Liver (tissue), 9 donors: ENCODE results near the gene GYG2. TPM values are rescaled to one million over a fixed set of nuclear protein-coding genes. Genes with fewer than 3 reads are reported as not detected.
"Not testable (repeated sequence)": the region's sequence is repeated elsewhere in the genome, so short reads cannot be mapped to it uniquely, and the experiment has no call there.

ENCODE experiments used
- DNase-seq: peaks from one replicate; pipeline ENCODE4 v3.0.0-alpha.2; 2017; ENCODE audit warnings: low spot score
- H3K27ac ChIP-seq, 2 donors: one replicate each; pipeline ENCODE4 v1.7.0; 2013; ENCODE audit warnings: inconsistent platforms in 2 of 2, low read length in 2 of 2, control low read depth in 1 of 2, low read depth in 1 of 2, mild to moderate bottlenecking in 1 of 2
- H3K27me3 ChIP-seq, 4 donors: one replicate each; pipeline versions ENCODE4 v1.6.1 to v1.7.0; 2013; ENCODE audit warnings: low read length in 3 of 4, inconsistent platforms in 1 of 4, mild to moderate bottlenecking in 1 of 4, moderate library complexity in 1 of 4; ENCODE audit not compliant: control insufficient read depth in 4 of 4, insufficient read depth in 4 of 4
- H3K36me3 ChIP-seq, 4 donors: one replicate each; pipeline versions ENCODE4 v1.6.1 to v1.7.0; 2013; ENCODE audit warnings: low read length in 3 of 4, mild to moderate bottlenecking in 3 of 4, low read depth in 1 of 4, moderate library complexity in 1 of 4; ENCODE audit not compliant: control insufficient read depth in 4 of 4, insufficient read depth in 3 of 4
- H3K4me1 ChIP-seq, 4 donors: one replicate each; pipeline versions ENCODE4 v1.6.1 to v1.7.0; 2013; ENCODE audit warnings: low read length in 3 of 4, mild to moderate bottlenecking in 3 of 4, moderate library complexity in 1 of 4; ENCODE audit not compliant: control insufficient read depth in 4 of 4, insufficient read depth in 4 of 4
- H3K4me3 ChIP-seq, 3 donors: one replicate each; pipeline versions ENCODE4 v1.6.1 to v1.7.0; 2013; ENCODE audit warnings: low read length in 3 of 3, control low read depth in 1 of 3, low read depth in 1 of 3, mild to moderate bottlenecking in 1 of 3
- H3K9ac ChIP-seq, 2 donors: one replicate each; pipeline ENCODE4 v1.7.0; 2013; ENCODE audit warnings: low read length in 2 of 2, mild to moderate bottlenecking in 2 of 2, moderate library complexity in 2 of 2, control low read depth in 1 of 2, low read depth in 1 of 2
- H3K9me3 ChIP-seq, 4 donors: one replicate each; pipeline versions ENCODE4 v1.6.1 to v1.7.0; 2013; ENCODE audit warnings: low read length in 3 of 4; ENCODE audit not compliant: control insufficient read depth in 4 of 4
- EGR1 ChIP-seq, 2 donors: IDR thresholded peaks; 2 replicates each; pipeline ENCODE4 v1.6.1; 2016 to 2018; ENCODE audit warnings: antibody characterized with exemption in 2 of 2, low read depth in 2 of 2
- FOXA1 ChIP-seq: IDR thresholded peaks from 2 replicates; pipeline ENCODE4 v1.6.1; 2016; ENCODE audit warnings: antibody characterized with exemption
- FOXA2 ChIP-seq: IDR thresholded peaks from 2 replicates; pipeline ENCODE4 v1.6.1; 2016; ENCODE audit warnings: antibody characterized with exemption
- HNF4A ChIP-seq, 2 donors: conservative IDR thresholded peaks; 2 replicates each; pipeline ENCODE4 v1.6.1; 2016; ENCODE audit warnings: antibody characterized with exemption in 2 of 2, mild to moderate bottlenecking in 2 of 2
- HNF4G ChIP-seq: IDR thresholded peaks from 2 replicates; pipeline ENCODE4 v1.6.1; 2016; ENCODE audit warnings: antibody characterized with exemption
- JUND ChIP-seq, 2 donors: IDR thresholded peaks; 2 replicates each; pipeline ENCODE4 v1.6.1; 2016; ENCODE audit warnings: antibody characterized with exemption in 2 of 2
- NR2F2 ChIP-seq: IDR thresholded peaks from 2 replicates; pipeline ENCODE4 v1.6.1; 2016; ENCODE audit warnings: antibody characterized with exemption
- RAD21 ChIP-seq, 2 donors: IDR thresholded peaks; 2 replicates each; pipeline ENCODE4 v1.6.1; 2016; ENCODE audit warnings: antibody characterized with exemption in 2 of 2, mild to moderate bottlenecking in 2 of 2
- REST ChIP-seq: IDR thresholded peaks from 2 replicates; pipeline ENCODE4 v1.6.1; 2016; ENCODE audit warnings: antibody characterized with exemption, mild to moderate bottlenecking
- RXRA ChIP-seq, 2 donors: IDR thresholded peaks; 2 replicates each; pipeline ENCODE4 v1.6.1; 2017 to 2018; ENCODE audit warnings: antibody characterized with exemption in 2 of 2, mild to moderate bottlenecking in 1 of 2
- SP1 ChIP-seq: IDR thresholded peaks from 2 replicates; pipeline ENCODE4 v1.6.1; 2018; ENCODE audit warnings: antibody characterized with exemption, mild to moderate bottlenecking
- TAF1 ChIP-seq: conservative IDR thresholded peaks from 2 replicates; pipeline ENCODE4 v1.6.1; 2016; ENCODE audit warnings: antibody characterized with exemption, mild to moderate bottlenecking
- YY1 ChIP-seq: IDR thresholded peaks from 2 replicates; pipeline ENCODE4 v1.6.1; 2016; ENCODE audit warnings: antibody characterized with exemption, mild to moderate bottlenecking
- WGBS: extraction: QIAGEN DNeasy Blood & Tissue Kit; methylation state at CpG from one replicate; pipeline ENCODE4 v1.1.7; 2013; 5-methylcytosine and 5-hydroxymethylcytosine counted together
- polyA plus RNA-seq, 2 donors: library from polyadenylated mRNA; stranded (reverse) in 1 of 2; unstranded in 1 of 2; fragments of 200-250 nt in 1 of 2; fragments of >200 nt in 1 of 2; fragmentation: Nextera tagmentation in 1 of 2; extraction: Ambion mirVana in 1 of 2; gene quantifications; one replicate each; pipeline versions ENCODE4 v1.2.1 to v1.2.3, GENCODE V29; 2013 to 2015
- total RNA-seq, 2 donors: library from RNA; depleted of rRNA; stranded (reverse); fragments of >200 nt; gene quantifications; one replicate each; pipeline ENCODE4 v1.2.3, GENCODE V29; 2014
- TF ChIP-seq, protein P1 (sequence below): IDR thresholded peaks from 2 replicates; pipeline ENCODE4 v1.6.1; 2016; ENCODE audit warnings: antibody characterized with exemption
- TF ChIP-seq, protein P2 (sequence below): IDR thresholded peaks from 2 replicates; pipeline ENCODE4 v1.6.1; 2016; ENCODE audit warnings: antibody characterized with exemption
- TF ChIP-seq, protein P3 (sequence below): IDR thresholded peaks from 2 replicates; pipeline ENCODE4 v1.6.1; 2016; ENCODE audit warnings: antibody characterized with exemption
- TF ChIP-seq, protein P4 (sequence below): fragments of 150-350 bp; IDR thresholded peaks from 2 replicates; pipeline ENCODE4 v1.5.1; 2017; ENCODE audit warnings: improper control_type of control experiment, low read depth, low read length; ENCODE audit not compliant: missing input control
- donor health status: healthy.
- donor health status: healthy.
- donor health status: healthy.
- donor health status: healthy.
- donor health status: healthy.

GYG2 gene
- total and polyA plus RNA-seq, 4 donors, result 11.3 to 32.6 (median 14.3) TPM

GRCh38 chrX:2897690-2898623, 69.2 kb downstream of the GYG2 start:
- TF ChIP-seq, protein P1, sequence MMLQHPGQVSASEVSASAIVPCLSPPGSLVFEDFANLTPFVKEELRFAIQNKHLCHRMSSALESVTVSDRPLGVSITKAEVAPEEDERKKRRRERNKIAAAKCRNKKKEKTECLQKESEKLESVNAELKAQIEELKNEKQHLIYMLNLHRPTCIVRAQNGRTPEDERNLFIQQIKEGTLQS, result peak; percentile 20
- TF ChIP-seq RXRA (IDR thresholded peaks at IDR 0.05) (peak; percentile 16 to 52), SP1 (peak; percentile 64), REST (peak; percentile 68), HNF4A (conservative IDR thresholded peaks at IDR 0.05) (peak in 1 of 2 donors; percentile 44), TAF1 (peak; percentile 77), YY1 (peak; percentile 90)
- peak overlapping the region; percentile 70 to 77 for H3K27ac ChIP-seq
- peak; percentile 35 for DNase-seq
- peak overlapping the region; percentile 22 to 25 (median 23) for H3K4me3 ChIP-seq
- H3K9me3 ChIP-seq, H3K27me3 ChIP-seq, H3K9ac ChIP-seq, H3K36me3 ChIP-seq: not testable (repeated sequence)
- 4% methylated on average over 22 of the region's 22 CpGs for WGBS
- H3K4me1 ChIP-seq, result peaks cover 3 to 24% (median 24%) of the 10 kb centered on the region in 4 donors

GRCh38 chrX:2898846-2899512, 70.2 kb downstream of the GYG2 start:
- Histone ChIP-seq H3K4me3 (peak overlapping the region; percentile 22 to 25 (median 23)), H3K36me3 (no peaks in the 10 kb centered on the region), H3K9me3 (peaks cover 0 to 4% (median 0%) of the 10 kb centered on the region in 4 donors), H3K4me1 (peaks cover 3 to 24% (median 24%) of the 10 kb centered on the region in 4 donors), H3K9ac (peak overlapping the region in 1 of 2 donors; percentile 8), H3K27me3 (no peaks in the 10 kb centered on the region), H3K27ac (peak overlapping the region; percentile 70 to 77)
- TF ChIP-seq RAD21 (IDR thresholded peaks at IDR 0.05) (no peak), JUND (IDR thresholded peaks at IDR 0.05) (no peak), YY1 (no peak), FOXA1 (no peak), EGR1 (IDR thresholded peaks at IDR 0.05; ENCODE audit: low read depth in 2 of 2) (no peak), HNF4G (no peak), RXRA (IDR thresholded peaks at IDR 0.05) (no peak), HNF4A (conservative IDR thresholded peaks at IDR 0.05) (no peak), TAF1 (no peak), NR2F2 (no peak), FOXA2 (no peak), REST (no peak)
- TF ChIP-seq, protein P2, sequence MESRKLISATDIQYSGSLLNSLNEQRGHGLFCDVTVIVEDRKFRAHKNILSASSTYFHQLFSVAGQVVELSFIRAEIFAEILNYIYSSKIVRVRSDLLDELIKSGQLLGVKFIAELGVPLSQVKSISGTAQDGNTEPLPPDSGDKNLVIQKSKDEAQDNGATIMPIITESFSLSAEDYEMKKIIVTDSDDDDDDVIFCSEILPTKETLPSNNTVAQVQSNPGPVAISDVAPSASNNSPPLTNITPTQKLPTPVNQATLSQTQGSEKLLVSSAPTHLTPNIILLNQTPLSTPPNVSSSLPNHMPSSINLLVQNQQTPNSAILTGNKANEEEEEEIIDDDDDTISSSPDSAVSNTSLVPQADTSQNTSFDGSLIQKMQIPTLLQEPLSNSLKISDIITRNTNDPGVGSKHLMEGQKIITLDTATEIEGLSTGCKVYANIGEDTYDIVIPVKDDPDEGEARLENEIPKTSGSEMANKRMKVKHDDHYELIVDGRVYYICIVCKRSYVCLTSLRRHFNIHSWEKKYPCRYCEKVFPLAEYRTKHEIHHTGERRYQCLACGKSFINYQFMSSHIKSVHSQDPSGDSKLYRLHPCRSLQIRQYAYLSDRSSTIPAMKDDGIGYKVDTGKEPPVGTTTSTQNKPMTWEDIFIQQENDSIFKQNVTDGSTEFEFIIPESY, result no peak
- TF ChIP-seq, protein P3, sequence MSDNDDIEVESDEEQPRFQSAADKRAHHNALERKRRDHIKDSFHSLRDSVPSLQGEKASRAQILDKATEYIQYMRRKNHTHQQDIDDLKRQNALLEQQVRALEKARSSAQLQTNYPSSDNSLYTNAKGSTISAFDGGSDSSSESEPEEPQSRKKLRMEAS, result no peak
- TF ChIP-seq, protein P4, sequence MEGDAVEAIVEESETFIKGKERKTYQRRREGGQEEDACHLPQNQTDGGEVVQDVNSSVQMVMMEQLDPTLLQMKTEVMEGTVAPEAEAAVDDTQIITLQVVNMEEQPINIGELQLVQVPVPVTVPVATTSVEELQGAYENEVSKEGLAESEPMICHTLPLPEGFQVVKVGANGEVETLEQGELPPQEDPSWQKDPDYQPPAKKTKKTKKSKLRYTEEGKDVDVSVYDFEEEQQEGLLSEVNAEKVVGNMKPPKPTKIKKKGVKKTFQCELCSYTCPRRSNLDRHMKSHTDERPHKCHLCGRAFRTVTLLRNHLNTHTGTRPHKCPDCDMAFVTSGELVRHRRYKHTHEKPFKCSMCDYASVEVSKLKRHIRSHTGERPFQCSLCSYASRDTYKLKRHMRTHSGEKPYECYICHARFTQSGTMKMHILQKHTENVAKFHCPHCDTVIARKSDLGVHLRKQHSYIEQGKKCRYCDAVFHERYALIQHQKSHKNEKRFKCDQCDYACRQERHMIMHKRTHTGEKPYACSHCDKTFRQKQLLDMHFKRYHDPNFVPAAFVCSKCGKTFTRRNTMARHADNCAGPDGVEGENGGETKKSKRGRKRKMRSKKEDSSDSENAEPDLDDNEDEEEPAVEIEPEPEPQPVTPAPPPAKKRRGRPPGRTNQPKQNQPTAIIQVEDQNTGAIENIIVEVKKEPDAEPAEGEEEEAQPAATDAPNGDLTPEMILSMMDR, result no peak
- TF ChIP-seq, protein P1, result no peak
- WGBS, result 48% methylated on average over 13 of the region's 13 CpGs
- DNase-seq, result no peak
